HEK293 (cell line): ENCODE measurements around the gene CAMP.

Experiments used
- CTCF ChIA-PET: fragments of 350-600 bp; formaldehyde crosslinking; extraction: SDS; loops from one replicate; lab custom pipeline; 2021; ENCODE audit warnings: antibody characterized with exemption; lab: Yijun Ruan, JAX
- POLR2A ChIA-PET: fragments of 300-600 bp; formaldehyde crosslinking; extraction: SDS; loops from one replicate; lab custom pipeline; 2020; ENCODE audit warnings: antibody characterized with exemption, inconsistent platforms; lab: Yijun Ruan, JAX
- H3K27ac ChIP-seq: fragments of 200-500 bp; sonication (Bioruptor generic); 2 replicates; pipeline ENCODE4 v1.5.1; 2014; ENCODE audit warnings: low read depth, low read length, control low read depth, inconsistent platforms; ENCODE audit errors: extremely low read depth
- H3K36me3 ChIP-seq, 2 experiments: fragments of 200-500 bp in 1 of 2; sonication (Bioruptor generic) in 1 of 2; 1 replicate in 1 of 2; 2 replicates in 1 of 2; pipeline ENCODE4 v1.5.1; 2014 to 2017; ENCODE audit warnings: inconsistent platforms in 2 of 2, low read length in 2 of 2; ENCODE audit not compliant: control insufficient read depth in 2 of 2, insufficient read depth in 1 of 2
- H3K4me1 ChIP-seq: fragments of 200-500 bp; sonication (Bioruptor generic); 2 replicates; pipeline ENCODE4 v1.5.1; 2014; ENCODE audit warnings: mild to moderate bottlenecking, low read length, inconsistent platforms; ENCODE audit not compliant: control insufficient read depth, insufficient read depth
- H3K4me3 ChIP-seq: 2 replicates; pipeline ENCODE4 v1.5.1; 2011; ENCODE audit warnings: low read depth, mild to moderate bottlenecking, control low read depth, low read length, moderate library complexity
- H3K9me3 ChIP-seq: fragments of 200-500 bp; sonication (Bioruptor generic); 2 replicates; pipeline ENCODE4 v1.5.1; 2014; ENCODE audit warnings: low read depth, low read length, inconsistent platforms; ENCODE audit not compliant: control insufficient read depth, insufficient read depth
- BCL11B ChIP-seq: fragments of 450-650 bp; formaldehyde crosslinking; IDR thresholded peaks from 2 replicates; pipeline ENCODE4 v1.5.1; 2016; ENCODE audit warnings: low read depth, missing biosample characterization, missing genetic modification characterization
- HOXA7 ChIP-seq: sonication (generic); formaldehyde crosslinking; IDR thresholded peaks from 2 replicates; pipeline ENCODE4 v1.8.1; 2022; ENCODE audit warnings: missing genetic modification reagents, borderline replicate concordance
- HOXC10 ChIP-seq: sonication (generic); formaldehyde crosslinking; IDR thresholded peaks from 2 replicates; pipeline ENCODE4 v1.8.1; 2023; ENCODE audit warnings: mild to moderate bottlenecking, missing genetic modification reagents
- IKZF3 ChIP-seq: fragments of 450-650 bp; IDR thresholded peaks from 2 replicates; pipeline ENCODE4 v1.5.0; 2018; ENCODE audit warnings: missing biosample characterization, mild to moderate bottlenecking, missing genetic modification characterization, moderate library complexity
- MZF1 ChIP-seq: fragments of 450-650 bp; formaldehyde crosslinking; IDR thresholded peaks from 2 replicates; pipeline ENCODE4 v1.5.1; 2017; ENCODE audit warnings: missing biosample characterization, missing genetic modification characterization, borderline replicate concordance
- SP3 ChIP-seq: fragments of 450-650 bp; formaldehyde crosslinking; IDR thresholded peaks from 2 replicates; pipeline ENCODE4 v1.5.1; 2016; ENCODE audit warnings: missing biosample characterization, missing genetic modification characterization
- ZBTB20 ChIP-seq: fragments of 450-650 bp; formaldehyde crosslinking; IDR thresholded peaks from 2 replicates; pipeline ENCODE4 v1.5.1; 2016; ENCODE audit warnings: missing biosample characterization, missing genetic modification characterization
- ZIC2 ChIP-seq: fragments of 450-650 bp; formaldehyde crosslinking; IDR thresholded peaks from 2 replicates; pipeline ENCODE4 v1.5.1; 2016; ENCODE audit warnings: missing biosample characterization, missing genetic modification characterization
- ZNF114 ChIP-seq: fragments of 450-650 bp; formaldehyde crosslinking; IDR thresholded peaks from 2 replicates; pipeline ENCODE4 v1.5.0; 2017; ENCODE audit warnings: missing biosample characterization, missing genetic modification characterization
- ZNF132 ChIP-seq: fragments of 450-650 bp; formaldehyde crosslinking; IDR thresholded peaks from 2 replicates; pipeline ENCODE4 v1.5.1; 2017; ENCODE audit warnings: missing biosample characterization, missing genetic modification characterization, borderline replicate concordance
- ZNF133 ChIP-seq: fragments of 450-650 bp; formaldehyde crosslinking; IDR thresholded peaks from 2 replicates; pipeline ENCODE4 v1.5.1; 2016; ENCODE audit warnings: missing biosample characterization, missing genetic modification characterization
- ZNF138 ChIP-seq: fragments of 450-650 bp; formaldehyde crosslinking; IDR thresholded peaks from 2 replicates; pipeline ENCODE4 v1.5.1; 2016; ENCODE audit warnings: missing biosample characterization, missing genetic modification characterization, borderline replicate concordance
- ZNF155 ChIP-seq: fragments of 450-650 bp; formaldehyde crosslinking; IDR thresholded peaks from 2 replicates; pipeline ENCODE4 v1.5.1; 2016; ENCODE audit warnings: missing biosample characterization, missing genetic modification characterization
- ZNF184 ChIP-seq: fragments of 450-650 bp; IDR thresholded peaks from 2 replicates; pipeline ENCODE4 v1.5.1; 2018; ENCODE audit warnings: missing biosample characterization, mild to moderate bottlenecking, missing genetic modification characterization
- ZNF416 ChIP-seq: fragments of 450-650 bp; formaldehyde crosslinking; IDR thresholded peaks from 2 replicates; pipeline ENCODE4 v1.5.1; 2016; ENCODE audit warnings: missing biosample characterization, missing genetic modification characterization
- ZNF426 ChIP-seq: fragments of 450-650 bp; formaldehyde crosslinking; IDR thresholded peaks from 2 replicates; pipeline ENCODE4 v1.5.1; 2017; ENCODE audit warnings: missing biosample characterization, missing genetic modification characterization, mild to moderate bottlenecking, inconsistent platforms, moderate library complexity
- ZNF521 ChIP-seq: fragments of 450-650 bp; formaldehyde crosslinking; IDR thresholded peaks from 2 replicates; pipeline ENCODE4 v1.5.1; 2017; ENCODE audit warnings: missing biosample characterization, mild to moderate bottlenecking, missing genetic modification characterization
- ZNF549 ChIP-seq: fragments of 450-650 bp; IDR thresholded peaks from 2 replicates; pipeline ENCODE4 v1.5.1; 2018; ENCODE audit warnings: missing biosample characterization, missing genetic modification characterization, mild to moderate bottlenecking, inconsistent platforms, moderate library complexity
- ZNF555 ChIP-seq: fragments of 450-650 bp; formaldehyde crosslinking; conservative IDR thresholded peaks from 2 replicates; pipeline ENCODE4 v1.5.1; 2017; ENCODE audit warnings: missing biosample characterization, mild to moderate bottlenecking, missing genetic modification characterization, inconsistent platforms
- ZNF596 ChIP-seq: fragments of 450-650 bp; IDR thresholded peaks from 2 replicates; pipeline ENCODE4 v1.5.0; 2018; ENCODE audit warnings: missing biosample characterization, mild to moderate bottlenecking, missing genetic modification characterization, moderate library complexity
- ZNF624 ChIP-seq: fragments of 450-650 bp; formaldehyde crosslinking; IDR thresholded peaks from 2 replicates; pipeline ENCODE4 v1.5.1; 2017; ENCODE audit warnings: missing biosample characterization, missing genetic modification characterization
- ZNF658 ChIP-seq: fragments of 450-650 bp; formaldehyde crosslinking; IDR thresholded peaks from 2 replicates; pipeline ENCODE4; 2016; ENCODE audit warnings: missing biosample characterization, missing genetic modification characterization
- ZNF670 ChIP-seq: fragments of 450-650 bp; formaldehyde crosslinking; IDR thresholded peaks from 2 replicates; pipeline ENCODE4 v1.5.1; 2016; ENCODE audit warnings: missing biosample characterization, missing genetic modification characterization, low read depth
- ZNF747 ChIP-seq: fragments of 450-650 bp; formaldehyde crosslinking; IDR thresholded peaks from 2 replicates; pipeline ENCODE4 v1.5.1; 2016; ENCODE audit warnings: missing biosample characterization, missing genetic modification characterization
- ZNF776 ChIP-seq: fragments of 450-650 bp; formaldehyde crosslinking; IDR thresholded peaks from 2 replicates; pipeline ENCODE4 v1.5.0; 2017; ENCODE audit warnings: missing biosample characterization, missing genetic modification characterization, borderline replicate concordance
- ZNF791 ChIP-seq: fragments of 450-650 bp; formaldehyde crosslinking; IDR thresholded peaks from 2 replicates; pipeline ENCODE4 v1.5.1; 2016; ENCODE audit warnings: missing biosample characterization, missing genetic modification characterization
- TF ChIP-seq, protein P1 (sequence below): fragments of 450-650 bp; formaldehyde crosslinking; IDR thresholded peaks from 2 replicates; pipeline ENCODE4 v1.5.1; 2016; ENCODE audit warnings: missing biosample characterization, missing genetic modification characterization
- TF ChIP-seq, protein P2 (sequence below): fragments of 450-650 bp; formaldehyde crosslinking; IDR thresholded peaks from 2 replicates; pipeline ENCODE4 v1.5.1; 2017; ENCODE audit warnings: missing biosample characterization, missing genetic modification characterization
- TF ChIP-seq, protein P3 (sequence below): fragments of 450-650 bp; formaldehyde crosslinking; IDR thresholded peaks from 2 replicates; pipeline ENCODE4 v1.5.1; 2016; ENCODE audit warnings: missing biosample characterization, missing genetic modification characterization
- TF ChIP-seq, protein P4 (sequence below): fragments of 450-650 bp; formaldehyde crosslinking; IDR thresholded peaks from 2 replicates; pipeline ENCODE4 v1.5.1; 2016; ENCODE audit warnings: missing biosample characterization, missing genetic modification characterization

CAMP gene

DNA sequence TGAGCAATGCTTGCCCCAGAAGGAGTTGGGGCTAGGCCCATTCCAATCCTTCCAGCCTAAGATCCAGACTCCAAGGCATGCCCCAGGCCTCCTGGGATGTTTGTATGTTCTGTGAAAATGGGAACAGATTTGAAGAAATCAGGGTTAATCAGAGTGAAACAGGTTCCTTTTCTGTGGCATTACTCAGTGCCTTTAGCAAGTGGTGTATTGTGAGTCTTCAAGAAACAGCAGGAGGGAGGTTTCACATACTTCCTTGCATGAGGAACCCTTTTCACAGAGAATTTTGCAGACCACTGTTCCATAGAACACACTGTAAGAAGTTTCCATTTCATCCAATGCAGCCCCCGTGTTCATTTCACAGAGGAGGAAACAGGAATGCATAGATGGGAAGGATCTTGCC is 26.7 kb upstream of the CAMP start (continued):
- no peak for TF ChIP-seq ZNF133 (tag by site-specific recombination)
- TF ChIP-seq, protein P1, sequence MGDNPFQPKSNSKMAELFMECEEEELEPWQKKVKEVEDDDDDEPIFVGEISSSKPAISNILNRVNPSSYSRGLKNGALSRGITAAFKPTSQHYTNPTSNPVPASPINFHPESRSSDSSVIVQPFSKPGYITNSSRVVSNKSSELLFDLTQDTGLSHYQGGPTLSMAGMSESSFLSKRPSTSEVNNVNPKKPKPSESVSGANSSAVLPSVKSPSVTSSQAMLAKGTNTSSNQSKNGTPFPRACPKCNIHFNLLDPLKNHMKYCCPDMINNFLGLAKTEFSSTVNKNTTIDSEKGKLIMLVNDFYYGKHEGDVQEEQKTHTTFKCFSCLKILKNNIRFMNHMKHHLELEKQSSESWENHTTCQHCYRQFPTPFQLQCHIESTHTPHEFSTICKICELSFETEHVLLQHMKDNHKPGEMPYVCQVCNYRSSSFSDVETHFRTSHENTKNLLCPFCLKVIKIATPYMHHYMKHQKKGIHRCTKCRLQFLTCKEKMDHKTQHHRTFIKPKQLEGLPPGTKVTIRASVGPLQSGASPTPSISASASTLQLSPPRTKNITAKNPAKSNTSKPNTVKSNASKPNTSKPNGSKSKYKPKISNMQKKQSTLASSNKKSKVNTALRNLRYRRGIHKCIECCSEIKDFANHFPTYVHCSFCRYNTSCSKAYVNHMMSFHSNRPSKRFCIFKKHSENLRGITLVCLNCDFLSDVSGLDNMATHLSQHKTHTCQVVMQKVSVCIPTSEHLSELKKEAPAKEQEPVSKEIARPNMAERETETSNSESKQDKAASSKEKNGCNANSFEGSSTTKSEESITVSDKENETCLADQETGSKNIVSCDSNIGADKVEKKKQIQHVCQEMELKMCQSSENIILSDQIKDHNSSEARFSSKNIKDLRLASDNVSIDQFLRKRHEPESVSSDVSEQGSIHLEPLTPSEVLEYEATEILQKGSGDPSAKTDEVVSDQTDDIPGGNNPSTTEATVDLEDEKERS (tag by site-specific recombination): no peak
- no peak for TF ChIP-seq ZNF155
- no peak for TF ChIP-seq HOXC10 (CRISPR knock-in tag)
- TF ChIP-seq ZNF658 (tag by site-specific recombination): no peak
- TF ChIP-seq, protein P2, sequence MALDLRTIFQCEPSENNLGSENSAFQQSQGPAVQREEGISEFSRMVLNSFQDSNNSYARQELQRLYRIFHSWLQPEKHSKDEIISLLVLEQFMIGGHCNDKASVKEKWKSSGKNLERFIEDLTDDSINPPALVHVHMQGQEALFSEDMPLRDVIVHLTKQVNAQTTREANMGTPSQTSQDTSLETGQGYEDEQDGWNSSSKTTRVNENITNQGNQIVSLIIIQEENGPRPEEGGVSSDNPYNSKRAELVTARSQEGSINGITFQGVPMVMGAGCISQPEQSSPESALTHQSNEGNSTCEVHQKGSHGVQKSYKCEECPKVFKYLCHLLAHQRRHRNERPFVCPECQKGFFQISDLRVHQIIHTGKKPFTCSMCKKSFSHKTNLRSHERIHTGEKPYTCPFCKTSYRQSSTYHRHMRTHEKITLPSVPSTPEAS: no peak
- TF ChIP-seq ZIC2 (tag by site-specific recombination): no peak

DNA sequence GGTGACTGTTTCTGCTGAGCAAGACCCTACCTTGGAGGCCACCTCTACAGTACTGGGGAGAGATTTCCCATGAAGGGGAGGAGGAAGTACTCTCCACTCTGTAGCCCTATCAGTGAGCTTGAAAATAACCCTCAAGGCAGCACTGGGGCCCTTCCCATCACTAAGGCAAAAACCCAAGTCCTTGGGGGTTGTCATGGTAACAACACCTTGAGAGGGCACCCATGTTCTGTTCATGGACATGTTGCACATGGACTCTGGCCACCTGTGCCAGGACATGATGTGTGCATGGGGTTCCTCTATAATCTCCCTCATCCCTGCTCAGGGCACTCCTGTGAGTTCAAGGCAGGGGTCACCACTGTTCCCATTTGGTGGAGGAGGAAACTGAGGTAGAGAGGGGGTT is 24.2 kb upstream of the CAMP start:
- Histone ChIP-seq H3K9me3 (no peaks in the 10 kb centered on the region), H3K4me1 (no peaks in the 10 kb centered on the region), H3K36me3 (no peaks in the 10 kb centered on the region), H3K4me3 (no peak overlapping the region), H3K27ac (no peak overlapping the region)
- ChIA-PET POLR2A (no interaction called here), CTCF (no interaction called here)
- TF ChIP-seq ZBTB20 (tag by site-specific recombination) (no peak), ZNF132 (tag by site-specific recombination) (no peak), MZF1 (tag by site-specific recombination) (no peak), ZNF791 (tag by site-specific recombination) (no peak), ZNF138 (tag by site-specific recombination) (no peak), ZNF596 (tag by site-specific recombination) (no peak)
- TF ChIP-seq, protein P3, sequence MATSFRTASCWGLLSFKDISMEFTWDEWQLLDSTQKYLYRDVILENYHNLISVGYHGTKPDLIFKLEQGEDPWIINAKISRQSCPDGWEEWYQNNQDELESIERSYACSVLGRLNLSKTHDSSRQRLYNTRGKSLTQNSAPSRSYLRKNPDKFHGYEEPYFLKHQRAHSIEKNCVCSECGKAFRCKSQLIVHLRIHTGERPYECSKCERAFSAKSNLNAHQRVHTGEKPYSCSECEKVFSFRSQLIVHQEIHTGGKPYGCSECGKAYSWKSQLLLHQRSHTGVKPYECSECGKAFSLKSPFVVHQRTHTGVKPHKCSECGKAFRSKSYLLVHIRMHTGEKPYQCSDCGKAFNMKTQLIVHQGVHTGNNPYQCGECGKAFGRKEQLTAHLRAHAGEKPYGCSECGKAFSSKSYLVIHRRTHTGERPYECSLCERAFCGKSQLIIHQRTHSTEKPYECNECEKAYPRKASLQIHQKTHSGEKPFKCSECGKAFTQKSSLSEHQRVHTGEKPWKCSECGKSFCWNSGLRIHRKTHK (tag by site-specific recombination): no peak

DNA sequence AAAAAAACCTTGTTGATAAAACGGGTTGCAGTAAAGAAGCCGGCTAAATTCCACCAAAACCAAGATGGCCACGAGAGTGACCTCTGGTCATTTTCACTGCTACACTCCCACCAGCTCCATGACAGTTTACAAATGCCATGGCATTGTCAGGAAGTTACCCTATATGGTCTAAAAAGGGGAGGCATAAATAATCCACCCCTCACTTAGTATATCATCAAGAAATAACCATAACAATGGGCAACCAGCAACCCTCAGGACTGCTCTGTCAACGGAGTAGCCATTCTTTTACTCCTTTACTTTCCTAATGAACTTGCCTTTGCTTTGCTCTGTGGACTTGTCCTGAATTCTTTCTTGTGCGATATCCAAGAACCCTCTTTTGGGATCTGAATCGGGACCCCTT is 20.7 kb upstream of the CAMP start:
- Histone ChIP-seq H3K36me3 (no peaks in the 10 kb centered on the region), H3K27ac (no peak overlapping the region), H3K9me3 (no peaks in the 10 kb centered on the region), H3K4me3 (no peak overlapping the region), H3K4me1 (no peaks in the 10 kb centered on the region)
- ChIA-PET CTCF (no interaction called here), POLR2A (no interaction called here)
- TF ChIP-seq ZNF624: no peak
- TF ChIP-seq, protein P4, sequence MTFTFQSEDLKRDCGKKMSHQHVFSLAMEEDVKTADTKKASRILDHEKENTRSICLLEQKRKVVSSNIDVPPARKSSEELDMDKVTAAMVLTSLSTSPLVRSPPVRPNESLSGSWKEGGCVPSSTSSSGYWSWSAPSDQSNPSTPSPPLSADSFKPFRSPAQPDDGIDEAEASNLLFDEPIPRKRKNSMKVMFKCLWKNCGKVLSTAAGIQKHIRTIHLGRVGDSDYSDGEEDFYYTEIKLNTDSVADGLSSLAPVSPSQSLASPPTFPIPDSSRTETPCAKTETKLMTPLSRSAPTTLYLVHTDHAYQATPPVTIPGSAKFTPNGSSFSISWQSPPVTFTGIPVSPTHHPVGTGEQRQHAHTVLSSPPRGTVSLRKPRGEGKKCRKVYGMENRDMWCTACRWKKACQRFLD (tag by site-specific recombination): no peak
- TF ChIP-seq HOXA7 (CRISPR knock-in tag): no peak
- TF ChIP-seq SP3: no peak
- TF ChIP-seq ZNF426 (tag by site-specific recombination): no peak
- TF ChIP-seq ZNF416 (tag by site-specific recombination): no peak
- no peak for TF ChIP-seq ZNF776 (tag by site-specific recombination)
- no peak for TF ChIP-seq ZNF747 (tag by site-specific recombination)
- TF ChIP-seq ZNF184 (tag by site-specific recombination): no peak
- no peak for TF ChIP-seq ZNF670 (tag by site-specific recombination)
- TF ChIP-seq BCL11B (tag by site-specific recombination): no peak
- no peak for TF ChIP-seq ZNF549 (tag by site-specific recombination)
- no peak for TF ChIP-seq ZNF114
- TF ChIP-seq ZNF555: no peak
- no peak for TF ChIP-seq IKZF3 (tag by site-specific recombination)
- TF ChIP-seq ZNF521 (tag by site-specific recombination): no peak
